Measurements from ENCODE around the gene TMEM258.
A peak's percentile ranks its signal among the peaks of the same experiment; 100 is the strongest.

Gene TMEM258

GRCh38 chr11:61817471-61818202, 25.2 kb upstream of the TMEM258 start:
- no peak for DNase-seq

- DNase-seq: peak; percentile 98
Measured at GRCh38 chr11:61816736-61817455, 24.5 kb upstream of the TMEM258 start, which contains the start of gene FADS1. TSS of gene FADS1 (minus strand) at chr11:61817003. CDS start at chr11:61816929, 74 bp downstream.

GRCh38 chr11:61815790-61816735, 23.7 kb upstream of the TMEM258 start:
- DNase-seq: peak; percentile 77

GRCh38 chr11:61814958-61815789, 22.8 kb upstream of the TMEM258 start:
- peak; percentile 90 for DNase-seq

- peak; percentile 74 for DNase-seq
Measured at GRCh38 chr11:61814247-61814957, 22.0 kb upstream of the TMEM258 start.

- no peak for DNase-seq
Measured at GRCh38 chr11:61812736-61813411, 20.5 kb upstream of the TMEM258 start.

- no peak for DNase-seq
Measured at GRCh38 chr11:61811831-61812230, 19.4 kb upstream of the TMEM258 start.

- DNase-seq: no peak
Measured at GRCh38 chr11:61810671-61811175, 18.3 kb upstream of the TMEM258 start.

- no peak for DNase-seq
Measured at GRCh38 chr11:61806785-61807184, 14.4 kb upstream of the TMEM258 start.

- DNase-seq: no peak
Measured at GRCh38 chr11:61805146-61805545, 12.7 kb upstream of the TMEM258 start.

GRCh38 chr11:61803889-61804647, 11.7 kb upstream of the TMEM258 start:
- no peak for DNase-seq

- DNase-seq: no peak
Measured at GRCh38 chr11:61802605-61803004, 10.2 kb upstream of the TMEM258 start.

- DNase-seq: peak; percentile 82
Measured at GRCh38 chr11:61800331-61801281, 8.2 kb upstream of the TMEM258 start.

GRCh38 chr11:61799665-61800284, 7.4 kb upstream of the TMEM258 start:
- DNase-seq: no peak

- DNase-seq: peak; percentile 92
Measured at GRCh38 chr11:61797263-61797944, 5.0 kb upstream of the TMEM258 start.

- no peak for DNase-seq
Measured at GRCh38 chr11:61795876-61796526, 3.6 kb upstream of the TMEM258 start.

- DNase-seq: no peak
Measured at GRCh38 chr11:61795459-61795858, 3.1 kb upstream of the TMEM258 start.

Measured in hematopoietic multipotent progenitor cell treated with erythropoietin and hydrocortisone succinate and interleukin-3 and kit ligand, for 6 days (in vitro differentiated cells).